Common myeloid progenitor, CD34-positive (primary cell): ENCODE measurements around the gene CCDC28A.

ENCODE experiments used
- CTCF ChIA-PET: fragments of 350-600 bp; sonication (Branson Sonifier 250); formaldehyde crosslinking; loops from one replicate; lab custom pipeline; 2021; ENCODE audit warnings: antibody characterized with exemption; lab: Charles Lee
- POLR2A ChIA-PET: fragments of 350-600 bp; sonication (Branson Sonifier 250); formaldehyde crosslinking; loops from one replicate; lab custom pipeline; 2021; ENCODE audit warnings: antibody characterized with exemption; lab: Charles Lee
- DNase-seq, 3 donors: peaks; one replicate each; pipeline versions ENCODE4 v3.0.0 to v3.0.0-alpha.2; 2013
- H3K27ac ChIP-seq, 2 experiments: 1 replicate in 1 of 2; 2 replicates in 1 of 2; pipeline ENCODE4 v1.7.0; 2013; ENCODE audit warnings: inconsistent platforms in 2 of 2, low read length in 2 of 2, mild to moderate bottlenecking in 2 of 2, low read depth in 1 of 2, moderate library complexity in 1 of 2; ENCODE audit not compliant: severe bottlenecking in 2 of 2, insufficient read depth in 1 of 2, poor library complexity in 1 of 2
- H3K27me3 ChIP-seq, 5 experiments: replicated peaks in 2 of 5; 1 replicate in 3 of 5; 2 replicates in 2 of 5; pipeline versions ENCODE4 v1.6.1 to v1.7.0; 2013; ENCODE audit warnings: low read length in 4 of 5, mild to moderate bottlenecking in 2 of 5, moderate library complexity in 2 of 5, inconsistent platforms in 1 of 5; ENCODE audit not compliant: insufficient read depth in 5 of 5, control insufficient read depth in 4 of 5
- H3K36me3 ChIP-seq, 4 experiments: 1 replicate in 2 of 4; 2 replicates in 2 of 4; pipeline versions ENCODE4 v1.6.1 to v1.7.0; 2013; ENCODE audit warnings: low read length in 3 of 4, control low read depth in 1 of 4, mild to moderate bottlenecking in 1 of 4; ENCODE audit not compliant: control insufficient read depth in 4 of 4, insufficient read depth in 4 of 4
- H3K4me1 ChIP-seq, 4 experiments: 1 replicate in 3 of 4; 2 replicates in 1 of 4; pipeline versions ENCODE4 v1.6.1 to v1.7.1; 2013; ENCODE audit warnings: low read length in 3 of 4, mild to moderate bottlenecking in 3 of 4, control low read depth in 1 of 4, inconsistent platforms in 1 of 4, moderate library complexity in 1 of 4; ENCODE audit not compliant: control insufficient read depth in 4 of 4, insufficient read depth in 4 of 4; ENCODE audit errors: control extremely low read depth in 1 of 4
- H3K4me3 ChIP-seq, 7 experiments: 1 replicate in 4 of 7; 2 replicates in 3 of 7; pipeline versions ENCODE4 v1.5.1 to v1.7.0; 2013; ENCODE audit warnings: mild to moderate bottlenecking in 7 of 7, low read length in 6 of 7, moderate library complexity in 6 of 7, inconsistent platforms in 2 of 7, low read depth in 2 of 7, control low read depth in 1 of 7; ENCODE audit not compliant: insufficient read depth in 4 of 7, control insufficient read depth in 1 of 7; ENCODE audit errors: extremely low read depth in 1 of 7
- H3K9me3 ChIP-seq, 5 experiments: 1 replicate in 4 of 5; 2 replicates in 1 of 5; pipeline versions ENCODE4 v1.6.1 to v1.7.1; 2013; ENCODE audit warnings: low read length in 4 of 5, mild to moderate bottlenecking in 2 of 5, inconsistent platforms in 1 of 5, low read depth in 1 of 5, moderate library complexity in 1 of 5; ENCODE audit not compliant: control insufficient read depth in 4 of 5, insufficient read depth in 2 of 5; ENCODE audit errors: control extremely low read depth in 1 of 5
- WGBS: methylation state at CpG from one replicate; pipeline ENCODE4 v1.1.5; 2013; ENCODE audit not compliant: insufficient coverage; 5-methylcytosine and 5-hydroxymethylcytosine counted together

Gene CCDC28A

GRCh38 chr6:138815221-138815620 is 41.7 kb downstream of the CCDC28A start:
- DNase-seq, result no peak
- no peaks in the 10 kb centered on the region for H3K36me3 ChIP-seq
- H3K4me3 ChIP-seq, result no peak overlapping the region
- ChIA-PET CTCF (interaction anchor here (0.7 to 1.9 kb wide), 6 partner anchors 15 to 549 kb away, joined by 3 to 5 read pairs (median 4); no protein-coding TSS in a partner anchor), POLR2A (interaction anchor here (0.6 kb wide), 1 partner anchor 47 kb away, joined by 3 read pairs; no protein-coding TSS in a partner anchor)
- no peaks in the 10 kb centered on the region for H3K9me3 ChIP-seq
- 98% methylated on average over 4 of the region's 6 CpGs for WGBS
- no peak overlapping the region for H3K27ac ChIP-seq
- H3K27me3 ChIP-seq, result no peaks in the 10 kb centered on the region
- peaks cover 0 to 17% (median 8%) of the 10 kb centered on the region in 4 experiments for H3K4me1 ChIP-seq

GRCh38 chr6:138815797-138816528 is 42.4 kb downstream of the CCDC28A start:
- 76% methylated on average over 2 of the region's 4 CpGs for WGBS
- ChIA-PET POLR2A (interaction anchor here (0.5 kb wide), 1 partner anchor 34 kb away, joined by 4 read pairs; no protein-coding TSS in a partner anchor), CTCF (interaction anchor here (0.5 to 1.6 kb wide), 13 partner anchors 10 to 1108 kb away, joined by 3 to 5 read pairs (median 3); no protein-coding TSS in a partner anchor)
- no peak overlapping the region for H3K27ac ChIP-seq
- H3K9me3 ChIP-seq, result no peaks in the 10 kb centered on the region
- peaks cover 0 to 17% (median 8%) of the 10 kb centered on the region in 4 experiments for H3K4me1 ChIP-seq
- peak; percentile 49 to 76 (median 75) for DNase-seq
- no peak overlapping the region for H3K4me3 ChIP-seq
- no peaks in the 10 kb centered on the region for H3K27me3 ChIP-seq
- no peaks in the 10 kb centered on the region for H3K36me3 ChIP-seq

- POLR2A ChIA-PET, result no interaction called here
- CTCF ChIA-PET, result interaction anchor here (2.6 kb wide), 1 partner anchor 547 kb away, joined by 8 read pairs; no protein-coding TSS in a partner anchor
- Histone ChIP-seq H3K9me3 (no peaks in the 10 kb centered on the region), H3K27me3 (no peaks in the 10 kb centered on the region), H3K4me1 (peaks cover 0 to 17% (median 8%) of the 10 kb centered on the region in 4 experiments), H3K27ac (no peak overlapping the region), H3K36me3 (no peaks in the 10 kb centered on the region), H3K4me3 (no peak overlapping the region)
- 92% methylated on average over 4 of the region's 4 CpGs for WGBS
- no peak for DNase-seq
Observed at GRCh38 chr6:138817799-138818198, 44.2 kb downstream of the CCDC28A start.

- CTCF ChIA-PET, result interaction anchor here (0.9 to 2.6 kb wide), 2 partner anchors 10 to 546 kb away, joined by 3 to 8 read pairs; no protein-coding TSS in a partner anchor
- POLR2A ChIA-PET, result interaction anchor here (0.5 kb wide), 1 partner anchor 16 kb away, joined by 4 read pairs; no protein-coding TSS in a partner anchor
- no peaks in the 10 kb centered on the region for H3K27me3 ChIP-seq
- no peaks in the 10 kb centered on the region for H3K9me3 ChIP-seq
- H3K27ac ChIP-seq, result no peak overlapping the region
- WGBS, result 94% methylated on average over 9 of the region's 10 CpGs
- H3K4me3 ChIP-seq, result no peak overlapping the region
- H3K36me3 ChIP-seq, result no peaks in the 10 kb centered on the region
- peaks cover 0 to 17% (median 8%) of the 10 kb centered on the region in 4 experiments for H3K4me1 ChIP-seq
- peak; percentile 5 to 55 (median 40) for DNase-seq
Observed at GRCh38 chr6:138818496-138819194, 45.1 kb downstream of the CCDC28A start.

DNA sequence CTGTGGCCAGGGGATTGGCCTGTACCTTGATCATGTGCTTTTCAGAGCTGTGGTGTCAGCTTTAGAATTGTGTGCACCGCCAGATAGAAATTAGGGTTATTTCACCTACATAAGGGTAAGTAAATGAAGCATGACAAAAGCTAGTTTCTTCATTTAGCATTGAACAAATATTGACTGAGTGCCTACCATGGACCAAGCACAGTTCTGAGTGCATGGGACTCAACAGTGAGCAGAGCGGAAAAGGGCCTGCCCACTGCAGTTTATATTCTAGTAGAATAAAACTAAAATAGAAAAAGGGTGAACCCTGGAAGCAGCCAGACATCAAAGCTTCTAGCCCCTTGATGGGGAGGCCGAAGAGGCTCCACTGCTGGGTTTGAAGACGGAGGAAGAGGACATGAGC is 48.0 kb downstream of the CCDC28A start:
- Histone ChIP-seq H3K36me3 (no peaks in the 10 kb centered on the region), H3K4me3 (no peak overlapping the region), H3K9me3 (no peaks in the 10 kb centered on the region), H3K27me3 (no peaks in the 10 kb centered on the region), H3K27ac (no peak overlapping the region), H3K4me1 (peaks cover 0 to 14% (median 8%) of the 10 kb centered on the region in 4 experiments)
- CTCF ChIA-PET, result interaction anchor here (1.2 kb wide), 1 partner anchor 23 kb away, joined by 5 read pairs; no protein-coding TSS in a partner anchor
- 96% methylated on average over 2 of the region's 4 CpGs for whole genome bisulfite sequencing
- no peak for DNase-seq
- POLR2A ChIA-PET, result interaction anchor here (0.6 kb wide), 1 partner anchor 85 kb away, joined by 3 read pairs; no protein-coding TSS in a partner anchor

DNA sequence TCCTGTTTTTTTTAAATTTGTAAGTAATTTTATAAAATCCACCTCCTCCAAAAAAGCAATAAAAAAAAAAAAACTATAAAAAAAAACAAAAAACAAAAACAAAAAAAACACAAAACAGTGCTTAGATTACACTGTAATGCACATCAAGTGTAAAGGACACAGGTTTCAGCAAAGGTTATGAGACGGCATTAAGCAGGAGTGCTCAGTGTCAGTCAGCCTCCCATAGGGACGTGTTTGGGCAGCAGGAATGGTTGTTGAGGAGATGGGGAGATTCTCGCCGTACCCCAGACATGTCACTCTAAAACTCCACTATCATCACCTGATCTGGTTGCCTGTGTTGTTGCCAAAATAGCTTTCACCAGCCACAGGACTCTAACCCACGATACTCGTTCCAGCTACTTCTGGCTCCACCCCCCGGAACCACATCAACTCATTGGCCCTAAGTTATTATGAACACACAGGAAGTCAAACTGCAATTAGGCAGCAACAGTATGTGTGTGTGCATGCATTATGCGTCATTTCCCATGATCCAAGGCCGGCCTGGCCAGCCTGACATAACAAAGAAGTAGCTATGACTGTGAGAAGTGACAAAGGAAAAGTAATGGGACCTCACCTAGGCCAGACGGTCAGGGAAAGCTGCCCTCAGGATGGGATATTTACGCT is 51.0 kb downstream of the CCDC28A start:
- H3K4me1 ChIP-seq, result no peaks in the 10 kb centered on the region
- no peaks in the 10 kb centered on the region for H3K9me3 ChIP-seq
- no peaks in the 10 kb centered on the region for H3K27me3 ChIP-seq
- DNase-seq, result peak in 2 of 3 donors; percentile 6
- POLR2A ChIA-PET, result no interaction called here
- no peak overlapping the region for H3K4me3 ChIP-seq
- no peaks in the 10 kb centered on the region for H3K36me3 ChIP-seq
- 91% methylated on average over 9 of the region's 11 CpGs for whole genome bisulfite sequencing
- H3K27ac ChIP-seq, result no peak overlapping the region
- CTCF ChIA-PET, result interaction anchor here (0.8 kb wide), 1 partner anchor 24 kb away, joined by 4 read pairs; no protein-coding TSS in a partner anchor
